SK-N-SH treated with all-trans-retinoic acid at 6 μM for 48 hours (cell line): ENCODE data around the gene KCNIP4.

Source experiments
- ATAC-seq: fragments of 200-7000 bp; cut with Tn5 transposase; 3 replicates; pipeline ENCODE4 v1.9.1; 2020; ENCODE audit warnings: mild to moderate bottlenecking, moderate library complexity
- ARNTL ChIP-seq: fragments of 450-650 bp; formaldehyde crosslinking; IDR thresholded peaks from 2 replicates; pipeline ENCODE4 v1.5.0; 2020; ENCODE audit warnings: low read depth, mild to moderate bottlenecking, moderate library complexity, borderline replicate concordance
- BACH2 ChIP-seq: fragments of 250-450 bp; sonication (Bioruptor Pico); IDR thresholded peaks from 2 replicates; pipeline ENCODE4 v1.9.0; 2021; ENCODE audit warnings: mild to moderate bottlenecking, borderline replicate concordance
- CREB5 ChIP-seq: fragments of 250-450 bp; sonication (Bioruptor Pico); IDR thresholded peaks from 2 replicates; pipeline ENCODE4 v1.5.1; 2020; ENCODE audit warnings: low read depth, mild to moderate bottlenecking, moderate library complexity
- CSDC2 ChIP-seq: fragments of 250-450 bp; sonication (Bioruptor Pico); IDR thresholded peaks from 2 replicates; pipeline ENCODE4 v1.5.0; 2020; ENCODE audit warnings: mild to moderate bottlenecking, moderate library complexity
- CSRNP3 ChIP-seq: fragments of 250-450 bp; sonication (Bioruptor Pico); IDR thresholded peaks from 2 replicates; pipeline ENCODE4 v1.5.1; 2021; ENCODE audit warnings: mild to moderate bottlenecking, moderate library complexity
- ESRRG ChIP-seq: fragments of 250-450 bp; sonication (Bioruptor Pico); IDR thresholded peaks from 2 replicates; pipeline ENCODE4 v1.6.1; 2021; ENCODE audit warnings: mild to moderate bottlenecking
- GLIS3 ChIP-seq: fragments of 250-450 bp; sonication (Bioruptor Pico); IDR thresholded peaks from 2 replicates; pipeline ENCODE4 v1.5.0; 2020; ENCODE audit warnings: mild to moderate bottlenecking, moderate library complexity
- OSR1 ChIP-seq: fragments of 250-450 bp; sonication (Bioruptor Pico); IDR thresholded peaks from 2 replicates; pipeline ENCODE4 v1.8.0; 2022; ENCODE audit warnings: moderate library complexity, mild to moderate bottlenecking, inconsistent platforms
- PATZ1 ChIP-seq: fragments of 250-450 bp; sonication (Bioruptor Pico); IDR thresholded peaks from 2 replicates; pipeline ENCODE4 v1.8.0; 2020; ENCODE audit warnings: mild to moderate bottlenecking, moderate library complexity, borderline replicate concordance
- POU6F1 ChIP-seq: fragments of 250-450 bp; sonication (Bioruptor Pico); IDR thresholded peaks from 2 replicates; pipeline ENCODE4 v1.8.0; 2021; ENCODE audit warnings: low read depth, mild to moderate bottlenecking, moderate library complexity, borderline replicate concordance
- RARB ChIP-seq: fragments of 250-450 bp; sonication (Bioruptor Pico); IDR thresholded peaks from 2 replicates; pipeline ENCODE4 v1.8.0; 2021; ENCODE audit warnings: mild to moderate bottlenecking, moderate library complexity
- SNAI2 ChIP-seq: fragments of 250-450 bp; sonication (Bioruptor Pico); IDR thresholded peaks from 2 replicates; pipeline ENCODE4 v1.5.0; 2020; ENCODE audit warnings: mild to moderate bottlenecking, moderate library complexity
- TOX ChIP-seq: fragments of 250-450 bp; sonication (Bioruptor Pico); IDR thresholded peaks from 2 replicates; pipeline ENCODE4 v1.8.0; 2021; ENCODE audit warnings: mild to moderate bottlenecking, moderate library complexity, borderline replicate concordance
- TSHZ2 ChIP-seq: fragments of 250-450 bp; sonication (Bioruptor Pico); IDR thresholded peaks from 2 replicates; pipeline ENCODE4 v1.5.0; 2020; ENCODE audit warnings: mild to moderate bottlenecking, moderate library complexity
- ZC3H10 ChIP-seq: fragments of 250-450 bp; sonication (Bioruptor Pico); IDR thresholded peaks from 2 replicates; pipeline ENCODE4 v1.5.1; 2021; ENCODE audit warnings: mild to moderate bottlenecking, moderate library complexity
- ZFP3 ChIP-seq: fragments of 250-450 bp; sonication (Bioruptor Pico); IDR thresholded peaks from 2 replicates; pipeline ENCODE4 v1.5.0; 2020; ENCODE audit warnings: mild to moderate bottlenecking, moderate library complexity
- ZNF565 ChIP-seq: fragments of 450-650 bp; formaldehyde crosslinking; conservative IDR thresholded peaks from 2 replicates; pipeline ENCODE4 v1.5.0; 2020; ENCODE audit warnings: low read depth, mild to moderate bottlenecking, moderate library complexity
- ZNF70 ChIP-seq: fragments of 450-650 bp; formaldehyde crosslinking; IDR thresholded peaks from 2 replicates; pipeline ENCODE4 v1.5.0; 2020; ENCODE audit warnings: mild to moderate bottlenecking, moderate library complexity
- ZNF8 ChIP-seq: fragments of 450-650 bp; formaldehyde crosslinking; IDR thresholded peaks from 2 replicates; pipeline ENCODE4 v1.5.0; 2020; ENCODE audit warnings: mild to moderate bottlenecking, moderate library complexity

The KCNIP4 gene

GRCh38 chr4:21896767-21897166, 51.8 kb downstream of the KCNIP4 start (continued):
- TF ChIP-seq ZNF565 (CRISPR knock-in tag), result no peak
- TF ChIP-seq TSHZ2 (CRISPR knock-in tag), result no peak
- TF ChIP-seq ESRRG, result no peak
- TF ChIP-seq SNAI2, result no peak

- ATAC-seq, result no peak; the same call in 2 of the 3 replicates
Observed at GRCh38 chr4:21893136-21893535, 55.4 kb downstream of the KCNIP4 start.

GRCh38 chr4:21890231-21890630, 58.3 kb downstream of the KCNIP4 start:
- TF ChIP-seq RARB (CRISPR knock-in tag), result no peak
- ATAC-seq, result no peak

More at GRCh38 chr4:21893136-21893535, 55.4 kb downstream of the KCNIP4 start:
- TF ChIP-seq GLIS3 (CRISPR knock-in tag) (no peak), BACH2 (CRISPR knock-in tag) (no peak), ZNF565 (CRISPR knock-in tag) (no peak), OSR1 (no peak), ZC3H10 (CRISPR knock-in tag) (no peak), ZNF70 (CRISPR knock-in tag) (no peak), SNAI2 (no peak), TSHZ2 (CRISPR knock-in tag) (no peak), ESRRG (no peak), RARB (CRISPR knock-in tag) (no peak), ZNF8 (CRISPR knock-in tag) (no peak), ZFP3 (CRISPR knock-in tag) (no peak), POU6F1 (CRISPR knock-in tag) (no peak), TOX (CRISPR knock-in tag) (no peak), CSRNP3 (CRISPR knock-in tag) (no peak)

GRCh38 chr4:21888195-21888976, 60.2 kb downstream of the KCNIP4 start:
- TF ChIP-seq ARNTL (CRISPR knock-in tag) (no peak), TOX (CRISPR knock-in tag) (0 out of 2 replicates have a peak, but pooled peaks have one; percentile 16)
- peak; percentile 90 for ATAC-seq

GRCh38 chr4:21887481-21887880, 61.1 kb downstream of the KCNIP4 start:
- no peak for ATAC-seq
- TF ChIP-seq ZNF565 (CRISPR knock-in tag) (no peak), CSRNP3 (CRISPR knock-in tag) (no peak), PATZ1 (CRISPR knock-in tag) (no peak), CSDC2 (CRISPR knock-in tag) (no peak), ARNTL (CRISPR knock-in tag) (no peak), CREB5 (CRISPR knock-in tag) (no peak), ESRRG (no peak)
